GM12874 (cell line): Measurements from ENCODE around the gene IQUB.

ENCODE experiments used
- TF ChIP-seq, protein P1 (sequence below): IDR thresholded peaks from 2 replicates; pipeline ENCODE4 v1.5.1; 2011; ENCODE audit warnings: low read depth, mild to moderate bottlenecking, control low read depth, low read length, moderate library complexity; ENCODE audit not compliant: insufficient read depth

IQUB gene

GRCh38 chr7:123423622-123424021, 110.8 kb downstream of the IQUB start:
- TF ChIP-seq, protein P1, sequence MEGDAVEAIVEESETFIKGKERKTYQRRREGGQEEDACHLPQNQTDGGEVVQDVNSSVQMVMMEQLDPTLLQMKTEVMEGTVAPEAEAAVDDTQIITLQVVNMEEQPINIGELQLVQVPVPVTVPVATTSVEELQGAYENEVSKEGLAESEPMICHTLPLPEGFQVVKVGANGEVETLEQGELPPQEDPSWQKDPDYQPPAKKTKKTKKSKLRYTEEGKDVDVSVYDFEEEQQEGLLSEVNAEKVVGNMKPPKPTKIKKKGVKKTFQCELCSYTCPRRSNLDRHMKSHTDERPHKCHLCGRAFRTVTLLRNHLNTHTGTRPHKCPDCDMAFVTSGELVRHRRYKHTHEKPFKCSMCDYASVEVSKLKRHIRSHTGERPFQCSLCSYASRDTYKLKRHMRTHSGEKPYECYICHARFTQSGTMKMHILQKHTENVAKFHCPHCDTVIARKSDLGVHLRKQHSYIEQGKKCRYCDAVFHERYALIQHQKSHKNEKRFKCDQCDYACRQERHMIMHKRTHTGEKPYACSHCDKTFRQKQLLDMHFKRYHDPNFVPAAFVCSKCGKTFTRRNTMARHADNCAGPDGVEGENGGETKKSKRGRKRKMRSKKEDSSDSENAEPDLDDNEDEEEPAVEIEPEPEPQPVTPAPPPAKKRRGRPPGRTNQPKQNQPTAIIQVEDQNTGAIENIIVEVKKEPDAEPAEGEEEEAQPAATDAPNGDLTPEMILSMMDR, result no peak

- TF ChIP-seq, protein P1, result no peak
These were observed 116.8 kb downstream of the IQUB start for GRCh38 chr7:123417580-123417979.

DNA sequence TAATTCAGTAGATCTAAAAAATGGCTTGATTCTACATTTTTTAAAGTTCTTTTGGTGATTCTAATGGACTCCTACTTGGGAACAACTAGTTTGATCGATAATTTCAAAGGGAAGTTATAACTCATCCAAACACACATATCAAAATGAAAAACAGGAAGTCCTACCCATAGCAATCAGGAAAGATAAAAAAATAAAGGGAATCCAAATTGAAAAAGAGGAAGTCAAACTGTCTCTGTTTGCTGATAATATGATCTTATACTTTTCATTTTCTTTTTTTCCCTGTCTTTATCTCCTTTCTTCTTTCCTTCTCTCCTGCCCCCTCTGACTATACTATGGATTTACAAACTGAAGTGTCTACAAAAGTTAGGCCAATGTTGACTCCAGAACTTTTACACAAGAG, 118.8 kb downstream of the IQUB start:
- TF ChIP-seq, protein P1, result no peak

GRCh38 chr7:123410273-123410904, 124.0 kb downstream of the IQUB start:
- TF ChIP-seq, protein P1, result no peak
